CD4-positive, alpha-beta T cell treated with Interleukin-12 subunit alpha and Interleukin-12 subunit beta, for 1 hour (primary cell): Measurements from ENCODE around the gene GNB5.

Experiments used
- DNase-seq: peaks from one replicate; pipeline ENCODE4 v3.0.0-alpha.2; 2020

GNB5 gene

GRCh38 chr15:52139599-52140462, 51.4 kb downstream of the GNB5 start:
- peak; percentile 56 for DNase-seq

GRCh38 chr15:52137432-52138357, 53.5 kb downstream of the GNB5 start:
- DNase-seq: peak; percentile 8

GRCh38 chr15:52136442-52136980, 54.7 kb downstream of the GNB5 start:
- DNase-seq: no peak

GRCh38 chr15:52134502-52135144, 56.6 kb downstream of the GNB5 start:
- DNase-seq: no peak

- no peak for DNase-seq
Observed at GRCh38 chr15:52133510-52134220, 57.5 kb downstream of the GNB5 start.

- DNase-seq: no peak
Observed at GRCh38 chr15:52132066-52132465, 59.1 kb downstream of the GNB5 start.

GRCh38 chr15:52128568-52128967, 62.6 kb downstream of the GNB5 start:
- DNase-seq: no peak

- DNase-seq: no peak
Observed at GRCh38 chr15:52124270-52124880, 66.8 kb downstream of the GNB5 start.

- no peak for DNase-seq
Observed at GRCh38 chr15:52121896-52122295, 69.3 kb downstream of the GNB5 start.

GRCh38 chr15:52121006-52121405, 70.2 kb downstream of the GNB5 start:
- DNase-seq: no peak

- DNase-seq: no peak
Observed at GRCh38 chr15:52120488-52120887, 70.7 kb downstream of the GNB5 start.

- no peak for DNase-seq
Observed at GRCh38 chr15:52118969-52119749, 72.0 kb downstream of the GNB5 start.

- no peak for DNase-seq
Observed at GRCh38 chr15:52117549-52117948, 73.6 kb downstream of the GNB5 start.

GRCh38 chr15:52115598-52116427, 75.4 kb downstream of the GNB5 start:
- no peak for DNase-seq

- no peak for DNase-seq
Observed at GRCh38 chr15:52114261-52115055, 76.7 kb downstream of the GNB5 start.

GRCh38 chr15:52113708-52114107, 77.5 kb downstream of the GNB5 start:
- DNase-seq: no peak

- DNase-seq: no peak
Observed at GRCh38 chr15:52113235-52113634, 78.0 kb downstream of the GNB5 start.

- peak; percentile 39 for DNase-seq
Observed at GRCh38 chr15:52112203-52112750, 78.9 kb downstream of the GNB5 start.
